Measurements from ENCODE around the gene POLN.

Gene POLN

GRCh38 chr4:2241410-2242353, at the start of gene POLN, which contains the start of gene HAUS3:
POLN (minus strand) TSS chr4:2242121; CDS start chr4:2229231, 12,890 bp downstream.
HAUS3 (minus strand) TSS chr4:2242121; CDS start chr4:2240946, 1,175 bp downstream.
- peak; percentile 99 for DNase-seq
- no peak for TF ChIP-seq CTCF (IDR thresholded peaks at IDR 0.05; ENCODE audit: low read depth, low read length)
- no peaks in the 10 kb centered on the region for H3K27me3 ChIP-seq (ENCODE audit: insufficient read depth, low read depth, severe bottlenecking)
- H3K9me3 ChIP-seq (ENCODE audit: severe bottlenecking) = no peaks in the 10 kb centered on the region
- H3K27ac ChIP-seq = peak within 1 kb of the TSS; percentile 75
- H3K36me3 ChIP-seq = peaks cover 35% of the 10 kb centered on the region
- H3K4me3 ChIP-seq (ENCODE audit: low read depth, low read length) = peak within 1 kb of the TSS; percentile 62

- Histone ChIP-seq H3K36me3 (no peaks in the 10 kb centered on the region), H3K27ac (no peak overlapping the region; the same call in 1 of the 2 replicates), H3K27me3 (ENCODE audit: insufficient read depth, low read depth, severe bottlenecking) (no peaks in the 10 kb centered on the region), H3K4me3 (ENCODE audit: low read depth, low read length) (no peak overlapping the region), H3K9me3 (ENCODE audit: severe bottlenecking) (peaks cover 3% of the 10 kb centered on the region)
- peak; percentile 6 for DNase-seq
- TF ChIP-seq CTCF (IDR thresholded peaks at IDR 0.05; ENCODE audit: low read depth, low read length) = no peak
These were observed 49.2 kb upstream of the POLN start for GRCh38 chr4:2290974-2291704.

GRCh38 chr4:2290488-2290887, 48.6 kb upstream of the POLN start:
- peaks cover 3% of the 10 kb centered on the region for H3K9me3 ChIP-seq (ENCODE audit: severe bottlenecking)
- peak; percentile 8 for DNase-seq
- no peaks in the 10 kb centered on the region for H3K27me3 ChIP-seq (ENCODE audit: insufficient read depth, low read depth, severe bottlenecking)
- no peak for TF ChIP-seq CTCF (IDR thresholded peaks at IDR 0.05; ENCODE audit: low read depth, low read length)
- no peak overlapping the region for H3K27ac ChIP-seq
- H3K4me3 ChIP-seq (ENCODE audit: low read depth, low read length) = no peak overlapping the region
- H3K36me3 ChIP-seq = no peaks in the 10 kb centered on the region

- Histone ChIP-seq H3K36me3 (no peaks in the 10 kb centered on the region), H3K9me3 (ENCODE audit: severe bottlenecking) (peaks cover 3% of the 10 kb centered on the region)
These were observed 48.0 kb upstream of the POLN start for GRCh38 chr4:2289955-2290333.

More at GRCh38 chr4:2289955-2290333, 48.0 kb upstream of the POLN start:
- H3K4me3 ChIP-seq (ENCODE audit: low read depth, low read length) = no peak overlapping the region
- TF ChIP-seq CTCF (IDR thresholded peaks at IDR 0.05; ENCODE audit: low read depth, low read length) = no peak
- no peak overlapping the region for H3K27ac ChIP-seq
- no peak for DNase-seq
- H3K27me3 ChIP-seq (ENCODE audit: insufficient read depth, low read depth, severe bottlenecking) = no peaks in the 10 kb centered on the region
